HG03196 (cell line): ENCODE data around the gene MYZAP.
"Not testable (repeated sequence)": the region's sequence is repeated elsewhere in the genome, so short reads cannot be mapped to it uniquely, and the experiment has no call there.

Experiments used
- ATAC-seq: cut with Tn5 transposase; IDR thresholded peaks from one replicate; pipeline ENCODE4 v1.9.1; 2021; ENCODE audit not compliant: unreplicated experiment

MYZAP gene

DNA sequence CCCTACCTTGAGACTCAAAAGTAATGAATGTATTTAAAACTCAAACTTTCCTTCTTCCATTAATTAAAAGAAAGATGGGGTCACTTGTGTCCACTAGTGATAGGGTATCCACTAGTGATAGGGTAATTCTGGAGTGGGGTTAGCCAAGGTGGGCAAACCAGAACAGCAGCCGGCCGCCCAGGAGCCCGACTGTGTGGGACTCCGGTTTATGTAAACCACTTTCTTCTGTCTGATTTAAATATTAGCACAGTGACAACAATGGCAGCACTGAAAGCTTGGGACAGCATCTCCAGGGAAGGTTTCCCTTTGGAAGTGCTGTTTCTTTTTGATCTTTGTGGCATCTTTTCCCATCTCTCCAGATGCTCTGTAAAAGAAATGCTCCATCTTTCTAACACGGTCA lies 722 bp downstream of the MYZAP start:
- no peak for ATAC-seq

DNA sequence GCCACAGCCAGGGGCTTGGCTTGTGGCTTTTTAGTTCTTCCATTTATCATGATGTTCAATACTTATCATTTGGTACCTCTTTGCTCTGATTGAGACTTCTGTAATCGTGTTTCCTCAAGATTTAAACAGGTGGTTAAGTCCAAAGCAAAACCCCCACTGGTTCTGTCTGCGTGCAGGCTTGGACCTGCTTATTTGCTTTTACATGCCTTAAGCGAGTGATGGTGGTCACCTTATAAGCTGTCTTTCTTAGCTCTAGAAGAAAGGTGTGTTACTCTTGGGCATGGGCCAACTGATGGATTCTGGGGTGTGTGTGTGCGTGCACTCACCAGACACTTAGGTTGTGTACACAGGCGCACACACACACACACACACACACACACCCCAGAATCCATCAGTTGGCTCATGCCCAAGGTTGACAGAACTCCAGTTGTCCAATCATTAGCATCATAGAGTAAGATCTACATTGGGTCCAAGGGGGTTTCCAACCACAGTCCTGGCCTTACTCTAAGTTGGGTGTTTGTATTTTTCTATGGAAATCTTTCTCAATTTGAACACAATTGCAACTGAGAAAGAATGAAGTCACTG lies 1.2 kb downstream of the MYZAP start:
- no peak for ATAC-seq

GRCh38 chr15:57594479-57594878 lies 2.8 kb downstream of the MYZAP start:
- ATAC-seq: no peak

DNA sequence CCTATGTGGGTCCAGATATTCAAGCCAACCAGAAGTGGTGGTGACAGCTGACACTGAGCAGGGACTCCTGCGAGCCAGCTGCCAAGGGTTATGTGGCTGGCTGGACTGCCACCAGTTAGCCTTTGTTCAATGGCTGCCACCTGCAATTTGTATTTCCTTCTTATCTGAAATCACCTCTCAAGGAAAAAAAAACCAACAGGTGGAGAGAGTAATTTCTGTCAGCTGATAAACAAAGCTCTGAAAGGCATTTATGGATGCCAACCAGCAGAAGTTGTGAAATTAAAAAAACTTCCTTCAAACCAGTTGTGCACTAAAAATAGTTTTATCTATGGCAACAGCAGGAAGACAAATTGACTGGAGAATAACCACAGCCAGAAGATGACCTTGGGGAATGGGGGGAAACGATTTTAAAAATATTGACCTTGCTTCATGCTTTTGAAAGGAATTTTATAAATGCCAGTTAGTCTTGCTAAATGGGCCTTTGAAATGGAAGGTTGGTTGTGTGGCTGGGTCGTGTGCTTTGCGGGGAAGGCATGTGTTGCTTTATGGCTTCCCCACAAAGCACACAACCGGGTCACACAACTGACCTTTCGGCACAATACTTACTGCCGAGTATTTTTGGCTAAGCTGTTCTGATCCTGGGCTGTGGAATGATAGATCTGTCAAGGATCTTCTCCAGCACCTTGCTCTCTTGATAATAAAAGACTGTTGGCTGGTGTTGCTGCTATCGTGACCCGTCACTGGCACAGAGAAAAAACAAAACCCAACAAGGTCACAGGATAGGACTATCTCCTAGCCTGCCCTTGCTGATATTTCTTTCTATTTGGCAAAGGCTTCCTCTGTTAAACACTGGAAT lies 3.5 kb downstream of the MYZAP start:
- no peak for ATAC-seq

GRCh38 chr15:57596301-57596855 lies 4.7 kb downstream of the MYZAP start:
- no peak for ATAC-seq

- ATAC-seq: no peak
These were observed 5.3 kb downstream of the MYZAP start for GRCh38 chr15:57596978-57597377.

DNA sequence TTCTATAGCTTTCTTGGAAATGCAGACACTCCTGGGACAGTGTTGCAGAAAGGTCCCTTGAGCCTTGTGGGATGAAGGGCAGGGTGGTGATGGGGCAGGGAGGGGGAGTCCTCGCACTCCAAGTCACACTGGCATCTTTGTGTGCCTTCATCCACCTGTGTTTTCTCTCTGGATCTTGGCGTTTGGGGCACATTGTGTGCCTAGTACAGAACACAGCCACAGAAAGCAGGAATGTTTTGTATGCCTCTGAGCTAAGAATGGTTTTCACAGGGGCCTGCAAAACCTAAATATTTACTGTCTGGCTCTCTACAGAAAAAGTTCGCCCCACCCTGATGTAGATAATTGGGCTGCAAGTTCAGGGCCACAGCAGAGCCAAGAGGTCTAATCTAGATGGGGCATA lies 5.7 kb downstream of the MYZAP start:
- ATAC-seq: no peak

DNA sequence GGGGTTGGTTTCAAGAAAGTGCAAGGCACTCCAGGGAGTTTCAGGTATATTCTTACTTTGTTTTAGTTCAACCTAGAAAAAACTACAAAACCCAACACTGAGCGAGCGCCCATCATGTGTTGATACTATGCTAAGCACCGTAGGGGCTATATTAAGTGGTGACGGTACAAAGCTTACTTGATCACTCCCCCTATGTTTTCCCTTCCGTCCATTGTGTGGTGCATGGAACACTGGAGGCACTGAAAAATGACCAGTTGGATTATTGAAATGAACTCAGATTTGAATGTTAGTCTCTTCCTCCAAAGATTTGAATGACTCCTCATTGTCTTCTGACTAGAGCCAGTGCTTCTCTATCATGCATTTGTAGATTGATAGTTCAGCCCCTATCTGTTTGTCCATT lies 6.6 kb downstream of the MYZAP start:
- ATAC-seq: no peak

- no peak for ATAC-seq
These were observed 7.6 kb downstream of the MYZAP start for GRCh38 chr15:57599296-57599810.

DNA sequence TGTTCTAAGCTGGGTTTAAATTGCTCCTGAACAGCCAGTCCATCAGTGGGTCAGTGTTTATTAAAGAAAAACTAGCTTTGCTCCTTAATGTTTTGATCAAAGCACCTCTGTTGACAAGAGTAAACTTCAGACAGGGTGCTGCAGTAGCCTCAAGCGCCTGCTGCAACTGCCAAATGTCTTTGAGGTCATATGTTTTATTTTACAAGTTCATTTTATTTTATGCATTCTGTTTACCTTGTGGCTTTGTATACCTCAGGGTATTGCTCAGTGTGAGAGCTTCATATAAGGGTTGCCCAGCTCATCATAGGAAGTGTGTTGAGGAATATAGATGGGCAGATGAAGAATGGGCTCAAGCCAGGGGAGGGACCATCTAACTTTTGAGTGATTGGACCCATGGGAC lies 8.5 kb downstream of the MYZAP start:
- no peak for ATAC-seq

- ATAC-seq: no peak
These were observed 12.8 kb downstream of the MYZAP start for GRCh38 chr15:57604507-57604906.

GRCh38 chr15:57605491-57605890 lies 13.8 kb downstream of the MYZAP start:
- ATAC-seq: no peak

- no peak for ATAC-seq
These were observed 14.3 kb downstream of the MYZAP start for GRCh38 chr15:57606048-57606447.

DNA sequence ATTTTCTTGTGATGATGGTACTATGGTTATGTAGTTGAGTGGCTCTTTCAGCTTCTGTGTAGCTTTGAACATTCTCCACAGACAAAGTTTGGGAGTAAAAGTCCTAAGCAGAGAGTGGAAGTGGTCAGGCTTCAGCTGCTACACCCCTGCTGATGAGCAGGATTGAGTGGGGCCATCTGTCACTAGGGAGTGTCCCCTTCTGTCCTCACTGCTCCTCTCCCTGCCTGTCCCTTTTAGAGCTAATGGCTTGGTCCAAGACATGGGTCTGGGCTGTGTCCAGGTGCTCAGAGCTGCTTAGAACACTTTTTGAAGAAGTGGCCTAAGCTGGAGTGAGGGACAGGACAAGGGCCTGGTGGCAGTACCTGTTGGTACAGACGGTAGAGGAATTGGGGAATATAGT lies 15.1 kb downstream of the MYZAP start:
- no peak for ATAC-seq

DNA sequence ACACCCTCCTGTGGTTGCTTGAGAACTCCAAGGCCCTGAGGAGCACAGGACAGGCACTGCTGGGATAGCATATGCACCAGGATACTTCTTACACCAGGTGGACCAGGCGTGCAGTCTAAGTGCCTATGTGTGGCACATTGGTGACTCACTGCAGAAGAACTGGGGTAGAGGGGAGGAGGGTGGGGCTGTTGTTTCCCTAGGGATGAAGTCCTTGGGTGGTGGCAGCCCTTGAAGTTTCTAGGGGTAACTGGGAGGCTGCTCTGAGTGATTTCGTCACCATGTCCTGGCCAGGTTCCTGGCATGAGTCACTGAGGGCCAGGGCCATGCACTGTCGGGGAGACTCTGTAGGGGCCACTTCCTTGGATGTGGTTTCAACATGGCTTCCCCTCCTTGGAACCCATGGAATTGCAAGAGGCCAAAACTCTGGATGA lies 15.9 kb downstream of the MYZAP start:
- ATAC-seq: no peak

DNA sequence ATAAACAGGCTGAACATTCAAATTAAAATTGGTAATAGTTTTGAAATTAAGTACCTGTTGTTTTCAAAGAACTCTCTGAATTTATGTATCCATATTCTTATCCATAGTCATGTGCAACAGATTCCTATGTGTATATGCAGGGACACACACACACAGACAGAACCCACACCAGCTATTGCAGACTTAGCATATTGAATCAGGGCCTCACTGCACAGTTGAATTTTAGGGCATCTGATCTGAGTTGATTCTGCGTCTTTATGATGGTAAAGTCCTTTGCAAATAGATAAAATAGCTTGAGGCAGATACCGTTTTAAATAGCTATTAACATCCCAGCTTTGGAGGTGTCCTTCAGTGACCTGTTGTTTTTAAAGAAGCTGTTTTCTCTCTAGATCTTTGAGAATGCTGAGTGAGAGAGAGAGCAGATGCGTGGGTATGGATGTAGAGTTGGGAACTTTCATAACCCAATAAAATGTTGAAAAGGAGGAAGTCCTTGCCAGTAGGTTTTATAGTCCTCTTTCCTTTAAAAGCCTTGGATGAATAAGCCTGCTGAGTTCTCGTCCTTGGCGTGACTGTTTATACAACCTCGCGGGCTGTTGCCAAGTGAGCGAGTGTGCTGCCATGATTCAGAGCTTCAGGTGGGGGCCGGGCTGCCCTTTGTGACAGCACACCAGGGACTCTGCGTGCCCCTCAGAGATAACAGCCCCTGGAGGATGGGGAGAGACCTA lies 18.3 kb downstream of the MYZAP start:
- no peak for ATAC-seq

- ATAC-seq: no peak
These were observed 19.4 kb downstream of the MYZAP start for GRCh38 chr15:57611123-57611522.

GRCh38 chr15:57611938-57612337 lies 20.2 kb downstream of the MYZAP start:
- no peak for ATAC-seq

DNA sequence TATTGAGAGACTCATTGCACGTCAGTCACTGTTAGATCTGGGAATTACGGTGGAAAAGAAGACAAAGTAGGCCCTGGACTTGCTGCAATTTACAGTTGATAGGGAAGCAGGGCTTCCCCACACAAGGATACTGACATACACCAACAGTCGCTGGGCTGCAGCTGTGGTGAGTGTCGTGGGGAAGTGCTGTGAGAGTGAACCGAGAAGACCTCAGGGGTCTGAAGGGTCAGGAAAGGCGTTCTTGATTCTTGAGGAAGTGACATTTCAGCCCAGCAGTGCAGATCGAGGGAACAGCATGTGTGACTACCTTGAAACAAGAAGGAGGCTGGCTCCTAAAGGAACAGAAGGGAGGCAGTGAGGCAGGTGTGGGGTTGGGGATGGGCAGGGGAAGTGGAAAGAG lies 22.5 kb downstream of the MYZAP start:
- ATAC-seq: no peak

DNA sequence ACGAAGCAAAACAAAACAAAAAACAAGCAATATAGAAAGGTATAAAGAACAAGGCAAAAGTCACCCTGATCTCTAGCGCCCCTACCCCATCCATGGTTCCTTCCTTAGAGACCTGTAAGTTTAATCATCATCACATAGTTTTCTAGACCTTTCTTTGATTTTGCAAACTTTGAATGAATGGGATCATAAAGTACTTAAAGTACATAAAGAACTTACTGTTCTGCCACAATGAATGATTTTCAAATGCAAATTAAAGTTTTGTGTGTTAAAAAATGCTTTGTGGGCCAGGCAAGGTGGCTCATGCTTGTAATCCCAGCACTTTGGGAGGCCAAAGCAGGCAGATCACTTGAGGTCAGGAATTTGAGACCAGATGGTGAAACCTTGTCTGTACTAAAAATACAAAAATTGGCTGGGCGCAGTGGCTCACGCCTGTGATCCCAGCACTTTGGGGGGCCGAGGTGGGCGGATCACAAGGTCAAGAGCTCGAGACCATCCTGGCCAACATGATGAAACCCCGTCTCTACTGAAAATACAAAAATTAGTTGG lies 24.3 kb downstream of the MYZAP start:
- ATAC-seq: not testable (repeated sequence)

- ATAC-seq: no peak
These were observed 26.6 kb downstream of the MYZAP start for GRCh38 chr15:57618325-57618724.
